IMR-90 (cell line): ENCODE results near the gene ARAP1. TPM values are rescaled to one million over a fixed set of nuclear protein-coding genes. Genes with fewer than 3 reads are reported as not detected.

Experiments used
- ATAC-seq: fragments of 200-7000 bp; cut with Tn5 transposase; 2 replicates; pipeline ENCODE4 v1.9.1; 2020; ENCODE audit warnings: low read depth, mild to moderate bottlenecking, moderate library complexity
- BruUV-seq: library from RNA; stranded (reverse); fragments of 400-500 nt; replicated peaks from 2 replicates; lab custom pipeline; 2021; lab: Mats Ljungman, UMichigan
- CTCF ChIA-PET: fragments of 300-600 bp; formaldehyde crosslinking; extraction: SDS; loops from one replicate; lab custom pipeline; 2021; ENCODE audit warnings: antibody characterized with exemption; lab: Yijun Ruan, JAX
- POLR2A ChIA-PET: fragments of 300-600 bp; sonication (Branson Sonifier 250); formaldehyde crosslinking; loops from one replicate; lab custom pipeline; 2022; ENCODE audit warnings: antibody characterized with exemption; ENCODE audit not compliant: unreplicated experiment; lab: Charles Lee
- DNase-seq: peaks from one replicate; pipeline ENCODE4 v3.0.0; 2013
- H2AFZ ChIP-seq: replicated peaks from 2 replicates; pipeline ENCODE3; 2013; ENCODE audit warnings: low read length, mild to moderate bottlenecking; ENCODE audit not compliant: poor library complexity
- H2AK5ac ChIP-seq: 2 replicates; pipeline ENCODE4 v1.6.1; 2013; ENCODE audit warnings: low read depth, low read length, inconsistent platforms
- H2AK9ac ChIP-seq: replicated peaks from 2 replicates; pipeline ENCODE3; 2013; ENCODE audit warnings: mild to moderate bottlenecking, low read depth, low read length, moderate library complexity; ENCODE audit not compliant: poor library complexity
- H2BK120ac ChIP-seq: 2 replicates; pipeline ENCODE4 v1.6.1; 2013; ENCODE audit warnings: low read depth, low read length, inconsistent platforms
- H2BK15ac ChIP-seq: 3 replicates; pipeline ENCODE4 v1.6.1; 2013; ENCODE audit warnings: low read depth, low read length, inconsistent platforms
- H2BK20ac ChIP-seq: 2 replicates; pipeline ENCODE4 v1.6.1; 2013; ENCODE audit warnings: low read depth, mild to moderate bottlenecking, inconsistent platforms, low read length, moderate library complexity
- H2BK5ac ChIP-seq: 2 replicates; pipeline ENCODE4 v1.6.1; 2013; ENCODE audit warnings: mild to moderate bottlenecking, low read depth, low read length, inconsistent platforms; ENCODE audit not compliant: poor library complexity, severe bottlenecking
- H3K14ac ChIP-seq: replicated peaks from 2 replicates; pipeline ENCODE4 v1.6.1; 2013; ENCODE audit warnings: low read depth, low read length, inconsistent platforms
- H3K18ac ChIP-seq: 2 replicates; pipeline ENCODE4 v1.6.1; 2013; ENCODE audit warnings: low read depth, low read length, control low read depth
- H3K23ac ChIP-seq: 2 replicates; pipeline ENCODE4 v1.6.1; 2013; ENCODE audit warnings: low read depth, low read length, inconsistent platforms
- H3K27ac ChIP-seq: 2 replicates; pipeline ENCODE4 v1.5.1; 2013; ENCODE audit warnings: mild to moderate bottlenecking, control low read depth, low read length; ENCODE audit not compliant: insufficient read depth
- H3K27me3 ChIP-seq: 2 replicates; pipeline ENCODE4 v1.6.1; 2013; ENCODE audit warnings: low read length; ENCODE audit not compliant: control insufficient read depth, insufficient read depth
- H3K36me3 ChIP-seq: 2 replicates; pipeline ENCODE4 v1.6.1; 2013; ENCODE audit warnings: low read length, mixed read lengths; ENCODE audit not compliant: control insufficient read depth, insufficient read depth
- H3K4ac ChIP-seq: 2 replicates; pipeline ENCODE4 v1.6.1; 2013; ENCODE audit warnings: low read depth, low read length, inconsistent platforms
- H3K4me1 ChIP-seq: 2 replicates; pipeline ENCODE4 v1.6.1; 2013; ENCODE audit warnings: low read length, mixed read lengths; ENCODE audit not compliant: control insufficient read depth, insufficient read depth
- H3K4me2 ChIP-seq: 2 replicates; pipeline ENCODE4 v1.6.1; 2013; ENCODE audit warnings: low read depth, mild to moderate bottlenecking, control low read depth, low read length, moderate library complexity
- H3K4me3 ChIP-seq: 2 replicates; pipeline ENCODE4 v1.5.1; 2013; ENCODE audit warnings: low read depth, mild to moderate bottlenecking, control low read depth, low read length, moderate library complexity; ENCODE audit not compliant: insufficient read depth
- H3K56ac ChIP-seq: 2 replicates; pipeline ENCODE4 v1.6.1; 2013; ENCODE audit warnings: low read length, inconsistent platforms; ENCODE audit not compliant: insufficient read depth; ENCODE audit errors: extremely low read depth
- H3K79me1 ChIP-seq, 2 experiments: 2 replicates each; pipeline ENCODE4 v1.6.1; 2013; ENCODE audit warnings: low read length in 2 of 2, inconsistent platforms in 1 of 2, low read depth in 1 of 2
- H3K9ac ChIP-seq: 2 replicates; pipeline ENCODE4 v1.6.1; 2013; ENCODE audit warnings: low read depth, low read length, control low read depth
- H3K9me1 ChIP-seq: 2 replicates; pipeline ENCODE4 v1.6.1; 2013; ENCODE audit warnings: low read length, inconsistent platforms; ENCODE audit not compliant: insufficient read depth
- H3K9me3 ChIP-seq: 2 replicates; pipeline ENCODE4 v1.6.1; 2013; ENCODE audit warnings: low read length; ENCODE audit not compliant: control insufficient read depth, insufficient read depth
- H4K20me1 ChIP-seq: 2 replicates; pipeline ENCODE4 v1.6.1; 2013; ENCODE audit warnings: low read length, inconsistent platforms; ENCODE audit not compliant: insufficient read depth
- H4K5ac ChIP-seq: 2 replicates; pipeline ENCODE4 v1.6.1; 2013; ENCODE audit warnings: mild to moderate bottlenecking, low read depth, low read length, control low read depth
- H4K8ac ChIP-seq, 2 experiments: 2 replicates each; pipeline ENCODE4 v1.6.1; 2013; ENCODE audit warnings: low read depth in 2 of 2, low read length in 2 of 2, control low read depth in 1 of 2, inconsistent platforms in 1 of 2
- H4K91ac ChIP-seq: 2 replicates; pipeline ENCODE4 v1.6.1; 2013; ENCODE audit warnings: low read depth, low read length, inconsistent platforms; ENCODE audit not compliant: insufficient read depth
- BHLHE40 ChIP-seq: fragments of 150-350 bp; IDR thresholded peaks from 2 replicates; pipeline ENCODE4 v1.6.1; 2016; ENCODE audit warnings: mild to moderate bottlenecking, low read depth, low read length
- CEBPB ChIP-seq: IDR thresholded peaks from 2 replicates; pipeline ENCODE4 v1.6.1; 2012; ENCODE audit warnings: low read depth, low read length, improper control_type of control experiment
- CHD1 ChIP-seq: IDR thresholded peaks from 2 replicates; pipeline ENCODE4 v1.6.1; 2012; ENCODE audit warnings: low read depth, low read length, improper control_type of control experiment
- CTCF ChIP-seq: conservative IDR thresholded peaks from 2 replicates; pipeline ENCODE4 v1.5.1; 2012; ENCODE audit warnings: mild to moderate bottlenecking, low read depth, low read length, improper control_type of control experiment
- MAFK ChIP-seq: IDR thresholded peaks from 2 replicates; pipeline ENCODE4 v1.6.1; 2012; ENCODE audit warnings: low read depth, low read length, improper control_type of control experiment
- MXI1 ChIP-seq: IDR thresholded peaks from 2 replicates; pipeline ENCODE4 v1.6.1; 2012; ENCODE audit warnings: low read depth, mild to moderate bottlenecking, low read length, moderate library complexity, borderline replicate concordance
- NFE2L2 ChIP-seq: fragments of 150-350 bp; IDR thresholded peaks from 2 replicates; pipeline ENCODE4 v1.6.1; 2016; ENCODE audit warnings: low read depth, mild to moderate bottlenecking, low read length
- POLR2A ChIP-seq: IDR thresholded peaks from 2 replicates; pipeline ENCODE4 v1.6.1; 2012; ENCODE audit warnings: mild to moderate bottlenecking, low read depth, low read length
- RAD21 ChIP-seq: IDR thresholded peaks from 2 replicates; pipeline ENCODE4 v1.6.1; 2012; ENCODE audit warnings: low read length, improper control_type of control experiment
- RCOR1 ChIP-seq: IDR thresholded peaks from 2 replicates; pipeline ENCODE4 v1.6.1; 2012; ENCODE audit warnings: mild to moderate bottlenecking, low read length, improper control_type of control experiment; ENCODE audit not compliant: insufficient replicate concordance
- RFX5 ChIP-seq: IDR thresholded peaks from 2 replicates; pipeline ENCODE4 v1.8.0; 2012; ENCODE audit warnings: low read depth, mild to moderate bottlenecking, low read length, moderate library complexity
- SMC3 ChIP-seq: fragments of 150-350 bp; IDR thresholded peaks from 2 replicates; pipeline ENCODE4 v1.6.1; 2016; ENCODE audit warnings: low read depth, mild to moderate bottlenecking, antibody characterized with exemption, low read length, moderate library complexity
- WGBS, 2 experiments: methylation state at CpG; one replicate each; pipeline versions ENCODE4 v1.1.5 to v1.1.7; 2013; ENCODE audit warnings: missing lambda C conversion rate in 2 of 2; ENCODE audit not compliant: insufficient read length in 1 of 2; ENCODE audit errors: extremely low coverage in 2 of 2; 5-methylcytosine and 5-hydroxymethylcytosine counted together
- dilution Hi-C: fragments of 300-500 bp; cut with HindIII; formaldehyde crosslinking; loops from one replicate; pipeline ENCODE4 v1.14.3; 2018; ENCODE audit warnings: low sequenced_read_pairs; ENCODE audit not compliant: unreplicated experiment
- in situ Hi-C: fragments of 300-500 bp; cut with MboI; formaldehyde crosslinking; loops from 3 replicates; pipeline ENCODE4 v1.14.3; 2019; ENCODE audit warnings: low sequenced_read_pairs, inconsistent platforms, mixed read lengths
- intact Hi-C: fragments of 100-400 bp; cut with micrococcal nuclease; formaldehyde crosslinking; loops from 2 replicates; pipeline ENCODE4 v1.10.0; 2022
- polyA plus RNA-seq, 3 experiments: library from polyadenylated mRNA; depleted of rRNA; stranded (reverse); fragments of >200 nt; gene quantifications; 2 replicates each; pipeline ENCODE4 v1.2.3, GENCODE V29; 2012; ENCODE audit warnings: low replicate concordance in 1 of 3
- total RNA-seq: library from RNA; depleted of rRNA; stranded (reverse); fragments of >200 nt; gene quantifications from 2 replicates; pipeline ENCODE4 v1.2.3, GENCODE V29; 2012
- TF ChIP-seq, protein P1 (sequence below): fragments of 150-350 bp; IDR thresholded peaks from 2 replicates; pipeline ENCODE4 v1.6.1; 2016; ENCODE audit warnings: low read depth, mild to moderate bottlenecking, low read length, moderate library complexity, borderline replicate concordance
- TF ChIP-seq, protein P2 (sequence below): fragments of 150-350 bp; IDR thresholded peaks from 2 replicates; pipeline ENCODE4 v1.6.1; 2017; ENCODE audit warnings: mild to moderate bottlenecking, antibody characterized with exemption, low read length, low read depth

The ARAP1 gene
- total and polyA plus RNA-seq, 2 of the 4 experiments (the other 2 are of a cell fraction): 37.6 to 63.1 TPM

DNA sequence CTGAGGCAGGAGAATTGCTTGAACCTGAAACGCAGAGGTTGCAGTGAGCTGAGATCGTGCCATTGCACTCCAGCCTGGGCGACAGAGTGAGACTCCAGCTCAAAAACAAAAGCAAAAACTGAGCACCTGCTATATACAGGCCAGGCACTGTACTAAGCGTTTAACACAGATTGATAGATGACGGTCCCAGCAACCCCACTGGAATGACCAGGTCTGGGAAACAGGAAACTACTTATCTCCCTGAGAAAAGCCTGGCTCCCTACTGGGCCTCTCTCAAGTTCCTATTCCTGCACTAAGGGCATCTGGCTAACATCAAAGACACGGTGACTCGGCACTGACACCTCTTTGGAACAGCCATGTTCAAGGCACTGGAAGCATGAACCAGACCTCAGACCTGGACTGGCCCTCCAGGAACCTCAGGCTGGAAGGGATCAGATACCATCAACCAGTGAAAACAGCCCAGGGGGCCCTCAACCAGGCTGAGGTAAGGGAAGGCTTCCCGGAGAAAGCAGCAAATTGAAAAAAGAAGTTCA, 16.6 kb downstream of the ARAP1 start:
- Histone ChIP-seq H2BK5ac (peak overlapping the region; percentile 79), H3K79me1 (peaks cover 33 to 84% of the 10 kb centered on the region in 2 experiments), H3K9me1 (peaks cover 41% of the 10 kb centered on the region), H2AK5ac (peak overlapping the region; percentile 61), H3K14ac (peak overlapping the region; percentile 61; the same call in 1 of the 2 replicates), H3K4me3 (no peak overlapping the region), H2AK9ac (peak overlapping the region; percentile 79), H4K5ac (peak overlapping the region; percentile 5; the same call in 1 of the 2 replicates), H3K4me2 (no peak overlapping the region), H3K36me3 (no peaks in the 10 kb centered on the region), H2BK120ac (peak overlapping the region; percentile 39; the same call in 1 of the 2 replicates), H3K4ac (peak overlapping the region; percentile 38), H2BK15ac (peak overlapping the region; percentile 26; the same call in 1 of the 3 replicates), H3K18ac (peak overlapping the region; percentile 10; the same call in 1 of the 2 replicates), H3K23ac (peak overlapping the region; percentile 53; the same call in 1 of the 2 replicates), H3K4me1 (peaks cover 22% of the 10 kb centered on the region), H3K9me3 (no peaks in the 10 kb centered on the region), H3K9ac (0 out of 2 replicates have a peak overlapping the region, but pooled peaks have one; percentile 3), H4K8ac (peak overlapping the region in 1 of 2 experiments; percentile 61; a peak in 3 of 4 replicates), H4K20me1 (peaks cover 5% of the 10 kb centered on the region; the same call in 1 of the 2 replicates), H2AFZ (peak overlapping the region; percentile 58), H3K27me3 (no peaks in the 10 kb centered on the region), H4K91ac (peak overlapping the region; percentile 62; the same call in 1 of the 2 replicates), H3K27ac (peak overlapping the region; percentile 33; the same call in 1 of the 2 replicates), H2BK20ac (peak overlapping the region; percentile 43; the same call in 1 of the 2 replicates), H3K56ac (no peak overlapping the region)
- DNase-seq (peak; percentile 84), ATAC-seq (peak; percentile 35)
- BruUV-seq: no TSS peak
- intact Hi-C loops (no loop called here), in situ Hi-C loops (no loop called here), dilution Hi-C loops (no loop called here)
- 65% methylated on average over 6 of the region's 8 CpGs; no CpG with 5 or more reads in 1 of the 2 experiments for WGBS, 2 experiments
- CTCF ChIA-PET: no interaction called here
- POLR2A ChIA-PET: no interaction called here
- TF ChIP-seq RFX5 (no peak), RAD21 (no peak), RCOR1 (no peak), CTCF (no peak), MAFK (0 out of 2 replicates have a peak, but pooled peaks have one; percentile 1), NFE2L2 (peak; percentile 56; the same call in 1 of the 2 replicates), SMC3 (no peak), CHD1 (no peak), BHLHE40 (no peak), POLR2A (no peak), MXI1 (no peak), CEBPB (no peak)
- TF ChIP-seq, protein P1, sequence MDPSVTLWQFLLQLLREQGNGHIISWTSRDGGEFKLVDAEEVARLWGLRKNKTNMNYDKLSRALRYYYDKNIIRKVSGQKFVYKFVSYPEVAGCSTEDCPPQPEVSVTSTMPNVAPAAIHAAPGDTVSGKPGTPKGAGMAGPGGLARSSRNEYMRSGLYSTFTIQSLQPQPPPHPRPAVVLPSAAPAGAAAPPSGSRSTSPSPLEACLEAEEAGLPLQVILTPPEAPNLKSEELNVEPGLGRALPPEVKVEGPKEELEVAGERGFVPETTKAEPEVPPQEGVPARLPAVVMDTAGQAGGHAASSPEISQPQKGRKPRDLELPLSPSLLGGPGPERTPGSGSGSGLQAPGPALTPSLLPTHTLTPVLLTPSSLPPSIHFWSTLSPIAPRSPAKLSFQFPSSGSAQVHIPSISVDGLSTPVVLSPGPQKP: no peak
- TF ChIP-seq, protein P2, sequence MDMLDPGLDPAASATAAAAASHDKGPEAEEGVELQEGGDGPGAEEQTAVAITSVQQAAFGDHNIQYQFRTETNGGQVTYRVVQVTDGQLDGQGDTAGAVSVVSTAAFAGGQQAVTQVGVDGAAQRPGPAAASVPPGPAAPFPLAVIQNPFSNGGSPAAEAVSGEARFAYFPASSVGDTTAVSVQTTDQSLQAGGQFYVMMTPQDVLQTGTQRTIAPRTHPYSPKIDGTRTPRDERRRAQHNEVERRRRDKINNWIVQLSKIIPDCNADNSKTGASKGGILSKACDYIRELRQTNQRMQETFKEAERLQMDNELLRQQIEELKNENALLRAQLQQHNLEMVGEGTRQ: no peak
